ENCODE results near the gene TRMT5.

The TRMT5 gene

GRCh38 chr14:60980811-60981632 is at the start of gene TRMT5, which contains the start of gene SLC38A6:
TSS of gene TRMT5 (minus strand) at chr14:60981079. CDS start at chr14:60980973, 106 bp downstream.
TSS of gene SLC38A6 (plus strand) at chr14:60981245. CDS start at chr14:60981278, 33 bp downstream.
- H3K4me3 ChIP-seq (replicated peaks; ENCODE audit: low read depth, low read length), result peak within 1 kb of the TSS; percentile 80
- TF ChIP-seq CTCF (IDR thresholded peaks at IDR 0.05; ENCODE audit: low read depth, low read length, missing control alignments), result no peak
- DNase-seq (ENCODE audit: extremely low read depth, low read depth), result peak; percentile 84

GRCh38 chr14:61026526-61026925 is 45.6 kb upstream of the TRMT5 start:
- TF ChIP-seq CTCF (IDR thresholded peaks at IDR 0.05; ENCODE audit: low read depth, low read length, missing control alignments), result no peak
- no peak for DNase-seq (ENCODE audit: extremely low read depth, low read depth)
- no peak overlapping the region for H3K4me3 ChIP-seq (replicated peaks; ENCODE audit: low read depth, low read length)

GRCh38 chr14:61025251-61026223 is 44.7 kb upstream of the TRMT5 start:
- peak; percentile 89 for TF ChIP-seq CTCF (IDR thresholded peaks at IDR 0.05; ENCODE audit: low read depth, low read length, missing control alignments)
- DNase-seq (ENCODE audit: extremely low read depth, low read depth), result peak; percentile 61
- H3K4me3 ChIP-seq (replicated peaks; ENCODE audit: low read depth, low read length), result no peak overlapping the region

- H3K4me3 ChIP-seq (replicated peaks; ENCODE audit: low read depth, low read length), result no peak overlapping the region
- no peak for TF ChIP-seq CTCF (IDR thresholded peaks at IDR 0.05; ENCODE audit: low read depth, low read length, missing control alignments)
- no peak for DNase-seq (ENCODE audit: extremely low read depth, low read depth)
Observed at GRCh38 chr14:61019537-61019936, 38.7 kb upstream of the TRMT5 start.

GRCh38 chr14:61003571-61003970 is 22.7 kb upstream of the TRMT5 start:
- no peak overlapping the region for H3K4me3 ChIP-seq (replicated peaks; ENCODE audit: low read depth, low read length)
- no peak for DNase-seq (ENCODE audit: extremely low read depth, low read depth)
- TF ChIP-seq CTCF (IDR thresholded peaks at IDR 0.05; ENCODE audit: low read depth, low read length, missing control alignments), result no peak

- no peak for DNase-seq (ENCODE audit: extremely low read depth, low read depth)
- no peak for TF ChIP-seq CTCF (IDR thresholded peaks at IDR 0.05; ENCODE audit: low read depth, low read length, missing control alignments)
- H3K4me3 ChIP-seq (replicated peaks; ENCODE audit: low read depth, low read length), result no peak overlapping the region
Observed at GRCh38 chr14:60999536-60999935, 18.7 kb upstream of the TRMT5 start.

All from HFF-Myc (cell line).